IPS DF 19.7 (cell line): ENCODE measurements around the gene C6orf120.
"Not testable (repeated sequence)": the region's sequence is repeated elsewhere in the genome, so short reads cannot be mapped to it uniquely, and the experiment has no call there.

Experiments used
- DNase-seq: peaks from one replicate; pipeline ENCODE4 v3.0.0-alpha.2; 2013; ENCODE audit warnings: low read depth, low spot score

C6orf120 gene

GRCh38 chr6:169678342-169678741 is 23.6 kb upstream of the C6orf120 start:
- DNase-seq, result no peak

GRCh38 chr6:169684056-169684455 is 17.9 kb upstream of the C6orf120 start:
- no peak for DNase-seq

GRCh38 chr6:169685860-169686259 is 16.1 kb upstream of the C6orf120 start:
- no peak for DNase-seq

GRCh38 chr6:169689287-169689686 is 12.6 kb upstream of the C6orf120 start:
- DNase-seq, result no peak

- DNase-seq, result no peak
These were observed 10.7 kb upstream of the C6orf120 start for GRCh38 chr6:169691260-169691659.

GRCh38 chr6:169692516-169692915 is 9.4 kb upstream of the C6orf120 start:
- no peak for DNase-seq

GRCh38 chr6:169695131-169695530 is 6.8 kb upstream of the C6orf120 start:
- no peak for DNase-seq

- not testable (repeated sequence) for DNase-seq
These were observed 4.8 kb upstream of the C6orf120 start for GRCh38 chr6:169697115-169697514.

- DNase-seq, result no peak
These were observed 1.6 kb upstream of the C6orf120 start for GRCh38 chr6:169700296-169700695.

GRCh38 chr6:169701311-169701953 is 494 bp upstream of the C6orf120 start:
- no peak for DNase-seq

- DNase-seq, result no peak
These were observed 917 bp downstream of the C6orf120 start for GRCh38 chr6:169702840-169703246.

GRCh38 chr6:169707772-169708171 is 5.8 kb downstream of the C6orf120 start:
- DNase-seq, result no peak

GRCh38 chr6:169709293-169709692 is 7.4 kb downstream of the C6orf120 start:
- no peak for DNase-seq

GRCh38 chr6:169710009-169710408 is 8.1 kb downstream of the C6orf120 start:
- no peak for DNase-seq

GRCh38 chr6:169714178-169714577 is 12.3 kb downstream of the C6orf120 start:
- no peak for DNase-seq

- DNase-seq, result no peak
These were observed 12.7 kb downstream of the C6orf120 start for GRCh38 chr6:169714595-169714994.

GRCh38 chr6:169719117-169719516 is 17.2 kb downstream of the C6orf120 start:
- DNase-seq, result no peak

GRCh38 chr6:169720207-169720855 is 18.4 kb downstream of the C6orf120 start:
- no peak for DNase-seq

GRCh38 chr6:169722362-169723199 is 20.7 kb downstream of the C6orf120 start:
- DNase-seq, result no peak

- DNase-seq, result no peak
These were observed 21.4 kb downstream of the C6orf120 start for GRCh38 chr6:169723200-169723909.

GRCh38 chr6:169723991-169724493 is 22.1 kb downstream of the C6orf120 start:
- no peak for DNase-seq
